Ishikawa (cell line): Measurements from ENCODE around the gene AKAP6.

ENCODE experiments used
- EGR1 ChIP-seq: IDR thresholded peaks from 2 replicates; pipeline ENCODE4 v1.6.1; 2012
- EP300 ChIP-seq: IDR thresholded peaks from 2 replicates; pipeline ENCODE4 v1.6.1; 2012; ENCODE audit warnings: borderline replicate concordance
- FOXM1 ChIP-seq: IDR thresholded peaks from 2 replicates; pipeline ENCODE4 v1.6.1; 2012; ENCODE audit warnings: low read depth, borderline replicate concordance
- RAD21 ChIP-seq: IDR thresholded peaks from 2 replicates; pipeline ENCODE4 v1.6.1; 2012; ENCODE audit warnings: low read depth
- TAF1 ChIP-seq: IDR thresholded peaks from 2 replicates; pipeline ENCODE4 v1.6.1; 2012; ENCODE audit warnings: low read depth, mild to moderate bottlenecking
- TF ChIP-seq, protein P1 (sequence below): IDR thresholded peaks from 2 replicates; pipeline ENCODE4 v1.6.1; 2012

DNA sequence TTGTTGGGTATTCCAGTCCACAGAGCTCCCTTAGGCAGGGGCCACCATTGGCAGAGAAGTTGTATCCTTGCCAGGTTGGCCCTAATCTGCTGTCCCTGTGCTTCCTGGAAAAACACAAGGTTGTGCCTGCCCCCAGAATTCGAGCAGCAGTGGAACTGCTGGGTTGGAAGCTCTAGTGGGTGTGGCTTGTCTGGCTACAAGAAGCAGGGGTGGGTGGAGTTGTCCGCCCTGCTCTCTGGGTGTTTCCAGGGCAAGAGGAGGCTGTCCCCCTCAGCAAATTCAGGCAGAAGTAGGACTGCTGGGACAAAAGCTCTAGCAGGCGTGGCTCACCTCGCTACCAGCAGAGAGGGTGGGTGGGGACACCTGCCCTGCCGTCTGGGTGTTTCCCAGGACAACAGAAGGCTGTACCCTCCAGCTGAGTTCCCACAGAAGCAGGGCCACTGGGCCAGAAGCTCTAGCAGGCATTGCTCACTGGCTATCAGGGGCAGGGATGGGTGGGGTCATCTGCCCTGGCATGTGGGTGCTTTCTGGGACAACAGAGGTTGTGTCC, 536.8 kb downstream of the AKAP6 start:
- TF ChIP-seq RAD21: no peak
- no peak for TF ChIP-seq EP300
- no peak for TF ChIP-seq TAF1
- TF ChIP-seq FOXM1: no peak
- TF ChIP-seq, protein P1, sequence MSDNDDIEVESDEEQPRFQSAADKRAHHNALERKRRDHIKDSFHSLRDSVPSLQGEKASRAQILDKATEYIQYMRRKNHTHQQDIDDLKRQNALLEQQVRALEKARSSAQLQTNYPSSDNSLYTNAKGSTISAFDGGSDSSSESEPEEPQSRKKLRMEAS: 0 out of 2 replicates have a peak, but pooled peaks have one; percentile 31
- TF ChIP-seq EGR1: no peak
